Mucosa of descending colon (tissue), 3 donors: Measurements from ENCODE around the gene RTF2. TPM values are rescaled to one million over a fixed set of nuclear protein-coding genes. Genes with fewer than 3 reads are reported as not detected.
"Not testable (repeated sequence)": the region's sequence is repeated elsewhere in the genome, so short reads cannot be mapped to it uniquely, and the experiment has no call there.

Experiments
- ATAC-seq: fragments of 200-7000 bp; cut with Tn5 transposase; one replicate; pipeline ENCODE4 v1.9.1; 2020; ENCODE audit warnings: mild to moderate bottlenecking, moderate library complexity
- DNase-seq, 3 donors: peaks; one replicate each; pipeline ENCODE4 v3.0.0-alpha.2; 2020
- H3K36me3 ChIP-seq: fragments of 200-600 bp; one replicate; pipeline ENCODE4 v1.8.0; 2021; ENCODE audit warnings: low read depth, mild to moderate bottlenecking
- H3K4me1 ChIP-seq: fragments of 200-600 bp; one replicate; pipeline ENCODE4 v1.8.0; 2021; ENCODE audit warnings: low read depth, mild to moderate bottlenecking
- H3K4me3 ChIP-seq: fragments of 200-600 bp; one replicate; pipeline ENCODE4 v1.8.0; 2021; ENCODE audit warnings: mild to moderate bottlenecking
- H3K9me3 ChIP-seq: fragments of 200-600 bp; one replicate; pipeline ENCODE4 v1.8.0; 2021; ENCODE audit warnings: mild to moderate bottlenecking
- CTCF ChIP-seq: fragments of 200-600 bp; IDR thresholded peaks from one replicate; pipeline ENCODE4 v1.8.0; 2022; ENCODE audit warnings: antibody characterized with exemption, mild to moderate bottlenecking
- intact Hi-C, 2 donors: fragments of 100-400 bp; cut with DNase I in 1 of 2; cut with micrococcal nuclease in 1 of 2; formaldehyde crosslinking; loops; one replicate each; pipeline versions ENCODE4 v1.11.0 to v1.11.1; 2022; cut with DNase I, micrococcal nuclease
- total RNA-seq, 3 donors: library from RNA; stranded (reverse); fragmentation: NEBNext Ultra II Directional in 2 of 3; extraction: Animal tissue kit (Norgen Biotek cat#: 25700) in 2 of 3; gene quantifications; one replicate each; pipeline versions ENCODE4 v1.2.1 to v1.2.4, GENCODE V29; 2021 to 2023
- donor health status: DM: no; HTN: no; CAD: no; lungs with moderate emphysema.
- donor health status: DM: no; HTN: no; CAD: no.
- donor health status: DM: no; HTN: yes; CAD: no.

Gene RTF2
- total RNA-seq, 3 donors from 2014 or later = 74.5 to 87.0 (median 76.4) TPM

- intact Hi-C loops = no loop called here
- no peak for DNase-seq
- Histone ChIP-seq H3K4me1 (no peaks in the 10 kb centered on the region), H3K9me3 (peaks cover 24% of the 10 kb centered on the region), H3K4me3 (no peak overlapping the region), H3K36me3 (peaks cover 21% of the 10 kb centered on the region)
- no peak for TF ChIP-seq CTCF
- no peak for ATAC-seq
These were observed 51.8 kb downstream of the RTF2 start for GRCh38 chr20:56520180-56520579.

- H3K4me3 ChIP-seq, ATAC-seq, H3K4me1 ChIP-seq, intact Hi-C loops: not testable (repeated sequence)
- DNase-seq = peak in 1 of 3 donors; percentile 2
- H3K36me3 ChIP-seq = peaks cover 21% of the 10 kb centered on the region
- peaks cover 24% of the 10 kb centered on the region for H3K9me3 ChIP-seq
These were observed 52.4 kb downstream of the RTF2 start for GRCh38 chr20:56520746-56521354.

DNA sequence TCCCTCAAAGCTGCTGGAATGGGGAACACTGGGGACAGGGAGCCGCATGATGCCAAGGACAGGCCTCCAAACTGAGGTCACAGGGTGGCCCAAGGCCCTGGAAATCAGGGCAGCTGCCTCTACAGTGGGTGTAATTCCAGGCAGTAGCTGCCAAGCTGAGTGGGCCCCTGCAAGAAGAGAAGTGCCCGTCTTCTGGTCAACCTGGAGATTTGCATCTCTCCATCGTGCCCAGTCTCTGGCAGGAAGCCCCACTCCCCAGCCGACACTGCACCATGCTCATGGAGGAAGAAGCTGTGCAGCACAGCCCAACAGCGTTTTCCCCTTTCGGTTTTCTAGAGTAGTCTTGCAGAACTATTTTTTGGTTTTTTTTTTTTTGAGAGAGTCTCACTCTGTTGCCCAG is 53.9 kb downstream of the RTF2 start:
- no peak for ATAC-seq
- intact Hi-C loops = no loop called here
- no peaks in the 10 kb centered on the region for H3K4me1 ChIP-seq
- no peak for DNase-seq
- no peak for TF ChIP-seq CTCF
- peaks cover 24% of the 10 kb centered on the region for H3K9me3 ChIP-seq
- H3K36me3 ChIP-seq = peaks cover 21% of the 10 kb centered on the region
- no peak overlapping the region for H3K4me3 ChIP-seq

- intact Hi-C loops, H3K4me3 ChIP-seq, ATAC-seq, DNase-seq, H3K4me1 ChIP-seq, H3K36me3 ChIP-seq: not testable (repeated sequence)
- H3K9me3 ChIP-seq = peaks cover 24% of the 10 kb centered on the region
These were observed 56.0 kb downstream of the RTF2 start, which contains the start of gene FAM209A for GRCh38 chr20:56524444-56524843. Gene FAM209A, plus strand, starts transcription at chr20:56524744. Its CDS starts 65 bp downstream, at chr20:56524809.

GRCh38 chr20:56527521-56527920 is 59.1 kb downstream of the RTF2 start:
- TF ChIP-seq CTCF = no peak
- Histone ChIP-seq H3K9me3 (no peaks in the 10 kb centered on the region), H3K4me1 (no peaks in the 10 kb centered on the region), H3K4me3 (no peak overlapping the region), H3K36me3 (no peaks in the 10 kb centered on the region)
- DNase-seq (no peak), ATAC-seq (no peak)
- intact Hi-C loops = no loop called here

DNA sequence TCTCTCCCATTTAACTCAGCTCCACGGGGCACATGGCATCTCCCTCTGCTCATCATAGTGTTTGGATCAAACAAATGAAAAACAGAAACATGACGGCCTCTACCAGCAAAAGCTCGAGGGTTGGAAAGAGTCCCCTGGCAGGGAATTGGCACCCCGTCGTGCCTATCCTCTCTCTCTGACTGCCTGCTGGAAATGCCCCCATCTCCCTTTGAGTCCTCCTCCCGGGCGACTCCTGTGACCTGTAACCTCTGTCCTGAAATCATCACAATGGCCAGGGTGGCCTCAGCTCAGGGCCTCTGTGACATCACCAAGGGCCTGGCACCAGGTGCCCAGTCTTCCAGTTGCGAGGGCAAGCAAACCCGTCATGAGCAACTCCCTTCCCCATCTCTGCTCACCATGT is 64.5 kb downstream of the RTF2 start, which contains the start of gene FAM209B:
Gene FAM209B (plus strand): TSS at position 301 of the 400 bp plus-strand sequence. CDS start 96 bp downstream, at position 397.
- ATAC-seq, intact Hi-C loops, H3K4me1 ChIP-seq: not testable (repeated sequence)

DNA sequence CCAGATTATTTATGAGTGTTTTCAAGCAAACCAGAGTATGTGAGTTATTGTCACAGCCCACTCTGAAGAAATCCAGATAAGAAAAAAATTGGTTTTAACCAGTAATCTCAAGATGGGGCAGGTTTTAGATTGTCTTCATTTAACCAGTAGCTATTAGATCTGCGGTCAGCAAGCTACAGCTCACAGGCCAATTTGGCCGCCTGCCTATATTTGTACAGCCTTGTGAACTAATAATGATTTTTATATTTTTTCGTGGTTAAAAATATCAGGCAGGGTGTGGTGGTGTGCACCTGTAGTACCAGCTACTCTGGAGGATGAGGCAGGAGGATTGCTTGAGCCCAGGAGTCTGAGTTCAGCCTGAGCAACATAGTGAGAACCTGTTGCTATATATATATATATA is 69.6 kb downstream of the RTF2 start:
- ATAC-seq (no peak), DNase-seq (no peak)
- TF ChIP-seq CTCF = no peak
- no peaks in the 10 kb centered on the region for H3K9me3 ChIP-seq
- H3K4me3 ChIP-seq = no peak overlapping the region
- intact Hi-C loops = no loop called here
- H3K36me3 ChIP-seq = no peaks in the 10 kb centered on the region
- H3K4me1 ChIP-seq = no peaks in the 10 kb centered on the region

More for the DNA sequence above, 64.5 kb downstream of the RTF2 start, which contains the start of gene FAM209B:
- not testable (repeated sequence) for H3K4me3 ChIP-seq, DNase-seq, H3K36me3 ChIP-seq, H3K9me3 ChIP-seq
